NB4 (cell line): Measurements from ENCODE around the gene LRRC8C.

ENCODE experiments used
- CTCF ChIP-seq: IDR thresholded peaks from one replicate; pipeline ENCODE4 v1.5.1; 2012; ENCODE audit warnings: low read depth, low read length
- POLR2A ChIP-seq: IDR thresholded peaks from 2 replicates; pipeline ENCODE4 v1.6.1; 2011; ENCODE audit warnings: mild to moderate bottlenecking; ENCODE audit not compliant: insufficient read length; ENCODE audit errors: extremely low read depth

GRCh38 chr1:89670711-89671110 lies 37.8 kb downstream of the LRRC8C start:
- TF ChIP-seq CTCF, result no peak
- TF ChIP-seq POLR2A, result no peak
